ENCODE data around the gene KIF18B.
A peak's percentile ranks its signal among the peaks of the same experiment; 100 is the strongest.

Gene KIF18B

DNA sequence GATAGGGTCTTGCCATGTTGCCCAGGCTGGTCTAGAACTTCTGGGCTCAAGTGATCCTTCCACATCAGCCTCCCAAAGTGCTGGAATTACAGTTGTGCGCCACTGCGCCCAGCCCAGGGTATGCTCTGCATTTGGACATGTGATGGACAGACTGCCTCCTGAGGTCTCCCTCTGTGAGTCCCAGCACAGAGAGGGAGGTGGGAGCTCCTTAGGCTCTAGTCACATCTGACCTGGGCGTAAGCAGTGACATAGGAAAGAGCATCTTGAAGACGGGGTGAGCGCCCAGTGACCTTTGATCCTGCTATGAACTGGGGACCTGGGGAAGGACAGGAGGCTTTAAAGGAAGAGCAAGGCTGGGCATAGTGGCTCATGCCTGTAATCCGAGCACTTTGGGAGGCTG, 30.1 kb downstream of the KIF18B start:
- DNase-seq: no peak

GRCh38 chr17:44916781-44917241, 30.8 kb downstream of the KIF18B start:
- DNase-seq: no peak

DNA sequence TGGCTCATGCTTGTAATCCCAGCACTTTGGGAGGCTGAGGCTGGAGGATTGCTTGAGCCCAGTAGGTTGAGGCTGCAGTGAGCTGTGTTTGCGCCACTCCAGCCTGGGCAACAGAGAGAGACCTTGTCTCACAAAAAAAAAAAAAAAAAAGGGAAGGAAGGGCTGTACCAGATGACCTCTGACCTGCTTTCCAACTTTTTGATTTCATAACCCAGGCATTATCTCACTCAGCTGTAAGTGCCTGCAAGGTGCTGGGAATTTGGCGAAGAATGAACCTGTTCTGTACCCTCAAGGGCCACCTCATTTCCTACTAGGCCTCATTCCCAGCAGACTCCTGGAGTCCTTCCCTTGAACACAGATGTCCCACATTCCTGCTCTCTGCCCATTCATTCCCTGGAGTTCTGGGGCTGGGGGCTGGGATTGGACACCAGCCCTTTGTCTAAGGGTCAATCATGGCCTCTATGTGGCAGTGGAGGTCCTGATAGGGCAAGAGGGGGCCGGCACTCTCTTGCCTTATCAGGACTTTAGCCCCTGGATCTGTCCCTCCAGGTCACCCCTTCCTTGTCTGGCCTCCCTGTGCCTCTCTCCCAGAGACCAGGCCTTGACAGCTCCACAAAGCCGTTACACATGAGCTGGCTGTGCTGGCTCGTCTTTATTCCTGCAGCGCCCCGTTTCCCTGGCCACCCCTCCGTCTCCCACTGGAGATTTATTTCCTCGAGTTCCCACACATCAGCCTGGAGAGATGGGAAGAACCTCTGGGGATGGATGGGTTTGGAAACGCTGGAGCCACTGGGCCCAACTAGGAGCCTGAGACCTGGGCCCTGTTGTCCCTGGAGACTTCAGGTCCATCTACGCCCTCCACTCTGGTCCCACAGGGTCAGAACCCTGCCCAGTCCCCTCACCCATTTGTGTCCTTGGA, 31.5 kb downstream of the KIF18B start:
- DNase-seq: no peak

DNA sequence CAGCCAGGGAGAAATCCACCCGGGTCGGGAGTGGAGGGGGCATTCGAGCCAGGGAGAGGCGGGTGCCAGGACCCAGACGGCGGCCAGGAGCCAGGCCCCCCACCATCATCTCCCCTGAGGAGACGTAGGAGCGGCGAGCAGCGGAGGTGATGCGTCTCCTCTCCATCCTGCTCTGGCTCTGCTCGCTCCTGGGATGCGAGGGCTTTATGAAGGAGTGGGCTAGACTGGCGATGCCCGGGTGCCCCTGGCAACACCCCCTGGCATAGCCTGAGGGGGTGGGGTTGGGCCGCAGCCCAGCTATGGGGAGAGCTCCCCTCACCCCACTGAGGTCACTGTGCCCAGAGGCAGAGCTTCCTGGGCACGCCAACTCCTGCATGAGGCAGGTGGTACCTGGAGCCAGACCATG, 32.2 kb downstream of the KIF18B start, which contains the start of gene GFAP:
Gene GFAP, minus strand, starts transcription at position 180 of the 406 bp plus-strand sequence. Its CDS starts 14 bp downstream, at position 166.
- DNase-seq: no peak

GRCh38 chr17:44914698-44915271, 32.8 kb downstream of the KIF18B start:
- DNase-seq: no peak

GRCh38 chr17:44914148-44914547, 33.4 kb downstream of the KIF18B start:
- DNase-seq: peak in 1 of 5 experiments; percentile 26

DNA sequence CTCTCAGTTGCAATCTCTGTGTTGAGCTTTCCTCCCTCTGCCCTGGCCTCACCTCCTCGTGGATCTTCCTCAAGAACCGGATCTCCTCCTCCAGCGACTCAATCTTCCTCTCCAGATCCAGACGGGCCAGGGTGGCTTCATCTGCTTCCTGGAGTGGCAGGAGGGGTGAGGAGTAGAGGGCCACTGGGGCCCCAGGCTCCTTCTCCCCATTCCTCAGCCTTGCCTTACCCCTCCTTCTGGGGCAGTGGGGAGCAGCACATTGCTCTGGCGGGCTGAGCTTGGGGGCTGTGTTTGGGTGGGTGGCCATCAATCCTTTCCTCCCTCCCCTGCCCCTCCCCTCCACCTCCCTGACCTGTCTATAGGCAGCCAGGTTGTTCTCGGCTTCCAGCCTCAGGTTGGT, 33.9 kb downstream of the KIF18B start:
- no peak for DNase-seq

DNA sequence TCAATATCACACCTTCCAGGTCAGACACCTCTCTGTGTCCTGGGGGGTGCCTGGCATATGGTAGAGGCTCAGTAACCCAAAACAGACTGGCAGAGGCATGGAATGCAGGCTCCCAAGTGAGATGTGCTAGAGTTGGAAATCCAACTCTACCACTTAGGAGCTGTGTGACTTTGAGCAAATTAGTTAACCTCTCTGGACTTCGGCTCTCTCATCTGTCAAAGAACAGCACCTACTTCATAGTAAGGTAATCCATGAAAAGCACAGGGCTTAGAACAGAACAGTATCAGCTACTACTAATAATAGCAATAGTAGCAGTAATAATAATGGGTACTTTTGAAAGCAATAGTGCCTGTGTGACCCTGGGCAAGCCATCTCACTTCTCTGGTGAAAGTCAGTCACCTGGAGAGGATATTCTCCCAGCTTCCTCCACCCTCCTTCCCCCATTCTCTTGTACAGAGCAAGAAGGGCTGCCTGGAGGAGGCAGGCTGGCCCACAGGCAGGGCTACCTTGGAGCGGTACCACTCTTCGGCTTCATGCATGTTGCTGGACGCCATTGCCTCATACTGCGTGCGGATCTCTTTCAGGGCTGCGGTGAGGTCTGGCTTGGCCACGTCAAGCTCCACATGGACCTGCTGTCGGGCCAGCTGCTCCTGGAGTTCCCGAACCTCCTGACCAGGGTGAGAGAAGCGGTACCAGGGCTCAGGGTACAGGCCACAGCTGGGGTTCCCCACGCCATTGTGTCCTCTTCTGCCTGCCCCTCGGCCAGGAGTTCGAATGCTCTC, 34.6 kb downstream of the KIF18B start:
- no peak for DNase-seq

DNA sequence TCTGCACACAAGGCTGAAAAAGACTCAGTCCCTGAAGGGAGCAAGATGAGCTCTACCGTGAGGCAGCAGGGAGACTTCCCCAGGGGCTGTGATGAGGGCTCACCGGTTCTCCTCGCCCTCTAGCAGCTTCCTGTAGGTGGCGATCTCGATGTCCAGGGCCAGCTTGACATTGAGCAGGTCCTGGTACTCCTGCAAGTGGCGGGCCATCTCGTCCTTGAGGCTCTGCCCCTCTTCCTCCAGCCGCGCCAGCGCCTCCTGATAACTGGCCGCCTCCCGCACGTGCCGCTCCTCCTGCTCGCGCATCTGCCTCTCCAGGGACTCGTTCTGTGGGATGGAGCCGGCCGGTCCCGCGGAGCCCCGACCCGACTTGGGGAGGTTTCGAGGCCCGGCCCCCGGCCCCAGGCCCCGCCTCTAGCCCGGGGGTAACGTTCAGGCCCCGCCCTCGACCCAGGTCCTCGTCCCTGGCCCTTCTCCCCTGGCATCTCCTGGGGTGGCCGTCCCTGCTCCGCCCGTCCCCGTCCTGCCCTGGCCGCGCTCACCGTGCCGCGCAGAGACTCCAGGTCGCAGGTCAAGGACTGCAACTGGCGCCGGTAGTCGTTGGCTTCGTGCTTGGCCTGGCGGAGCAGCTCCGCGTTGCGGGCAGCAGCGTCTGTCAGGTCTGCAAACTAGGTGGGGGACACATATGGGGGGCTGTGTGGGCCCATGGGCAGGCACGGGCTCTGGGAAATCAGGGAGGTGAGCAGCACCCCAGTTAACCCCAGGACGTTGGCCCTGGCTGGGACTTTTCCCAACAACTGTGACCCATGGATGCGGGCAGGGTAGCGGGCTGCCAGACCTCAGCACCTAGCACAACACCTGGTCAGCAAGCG, 36.2 kb downstream of the KIF18B start:
- peak in 4 of 5 experiments; percentile 15 to 56 (median 29) for DNase-seq

- DNase-seq: no peak
Observed at GRCh38 chr17:44910231-44911106, 37.1 kb downstream of the KIF18B start.

DNA sequence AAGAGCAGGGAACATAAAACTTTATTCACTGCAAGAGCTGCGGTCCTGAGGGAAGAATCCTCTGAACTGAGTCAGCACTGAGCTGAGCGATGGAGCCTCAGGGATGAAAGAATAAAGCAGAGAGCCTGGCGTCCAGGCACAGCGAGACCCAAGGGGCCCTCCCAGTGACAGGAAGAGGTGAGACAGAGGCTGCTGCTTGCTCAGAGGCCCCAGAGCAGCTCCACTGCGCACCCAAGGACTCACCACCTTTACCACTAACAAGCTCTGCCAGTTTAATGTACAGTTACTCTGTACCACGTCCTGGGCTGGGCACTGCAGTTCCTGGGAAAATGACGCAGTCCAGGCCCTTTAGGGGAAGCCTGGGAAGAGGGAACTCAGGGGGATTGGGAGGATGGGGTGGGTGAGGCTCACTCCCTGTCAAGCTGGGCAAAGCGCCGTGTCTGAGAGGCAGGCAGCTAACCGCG, 37.9 kb downstream of the KIF18B start:
- DNase-seq: no peak

- DNase-seq: no peak
Observed at GRCh38 chr17:44908761-44909326, 38.7 kb downstream of the KIF18B start.

DNA sequence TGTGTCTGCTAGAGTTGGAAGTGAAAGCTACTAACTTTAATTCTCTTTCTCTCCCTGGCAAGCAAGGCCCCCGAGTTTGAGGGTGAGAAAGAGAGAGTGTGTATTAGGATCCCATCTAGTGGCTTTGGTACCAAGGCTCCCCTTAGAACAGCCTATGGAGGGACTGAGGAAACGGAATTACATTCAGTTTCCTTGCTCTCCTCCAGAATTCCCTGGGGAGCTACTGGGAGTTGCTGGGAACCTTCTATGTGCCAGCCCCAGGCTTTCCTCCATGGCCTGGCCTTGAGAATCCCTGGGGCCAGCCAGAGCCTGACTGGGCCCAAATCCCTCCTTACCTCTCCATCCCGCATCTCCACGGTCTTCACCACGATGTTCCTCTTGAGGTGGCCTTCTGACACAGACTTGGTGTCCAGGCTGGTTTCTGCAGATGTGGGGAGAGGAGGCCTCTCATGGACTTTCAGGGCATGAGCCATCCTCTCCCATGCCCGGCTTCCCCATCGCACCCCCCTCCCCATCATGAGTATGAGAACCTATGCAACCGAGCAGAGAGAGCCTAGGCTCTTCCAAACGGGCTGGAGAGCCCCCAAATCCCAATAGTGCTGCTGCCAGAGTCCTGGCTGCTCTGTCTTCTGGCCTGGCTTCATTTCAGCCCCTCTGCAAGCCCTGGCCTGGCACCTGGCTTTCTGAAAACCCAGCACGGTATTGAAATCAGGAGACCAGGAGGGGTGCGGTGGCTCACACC, 39.7 kb downstream of the KIF18B start:
- DNase-seq: no peak

- DNase-seq: no peak
Observed at GRCh38 chr17:44906763-44907728, 40.5 kb downstream of the KIF18B start.

GRCh38 chr17:44906010-44906646, 41.4 kb downstream of the KIF18B start:
- DNase-seq: no peak

- no peak for DNase-seq
Observed at GRCh38 chr17:44905006-44906000, 42.3 kb downstream of the KIF18B start.
